Glomerular endothelial cell (primary cell): ENCODE measurements around the gene PHKG2. TPM values are rescaled to one million over a fixed set of nuclear protein-coding genes. Genes with fewer than 3 reads are reported as not detected.

ENCODE experiments used
- DNase-seq: peaks from one replicate; pipeline ENCODE4 v3.0.0-alpha.2; 2011; ENCODE audit warnings: low read depth, low spot score; ENCODE audit errors: extremely low read depth
- total RNA-seq: library from RNA; depleted of rRNA; stranded (reverse); fragments of >200 nt; gene quantifications from 2 replicates; pipeline ENCODE4 v1.2.3, GENCODE V29; 2015

The PHKG2 gene
- total RNA-seq, 1 donor from 2014 or later = 25.3 TPM

DNA sequence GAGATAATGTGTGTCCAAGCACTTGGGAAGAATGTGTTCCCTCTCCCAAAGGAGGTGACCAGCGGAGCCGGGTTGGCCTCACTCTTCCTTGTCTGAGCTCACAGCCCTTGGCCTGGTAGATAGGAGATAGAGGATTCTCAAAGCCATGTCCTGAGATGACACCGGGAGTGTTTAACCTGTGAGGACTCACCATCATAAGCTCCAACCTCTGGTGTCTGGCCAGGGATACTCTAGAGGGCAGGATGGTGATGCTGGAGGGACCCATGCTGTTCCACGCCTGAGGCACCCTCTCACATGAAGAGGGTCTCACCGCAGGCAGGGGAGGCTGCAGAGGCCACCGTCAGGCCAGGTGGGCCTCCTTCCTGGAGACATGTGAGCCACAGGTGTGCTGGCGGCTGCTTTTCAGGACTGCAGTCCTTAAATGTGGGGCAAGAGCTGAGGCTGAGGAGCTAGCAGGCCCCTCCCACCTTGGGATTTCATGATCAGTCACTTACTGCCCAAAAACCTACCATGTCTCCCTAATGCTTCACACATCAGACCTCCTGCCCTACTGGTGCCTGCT lies 45.4 kb downstream of the PHKG2 start:
- DNase-seq = no peak

DNA sequence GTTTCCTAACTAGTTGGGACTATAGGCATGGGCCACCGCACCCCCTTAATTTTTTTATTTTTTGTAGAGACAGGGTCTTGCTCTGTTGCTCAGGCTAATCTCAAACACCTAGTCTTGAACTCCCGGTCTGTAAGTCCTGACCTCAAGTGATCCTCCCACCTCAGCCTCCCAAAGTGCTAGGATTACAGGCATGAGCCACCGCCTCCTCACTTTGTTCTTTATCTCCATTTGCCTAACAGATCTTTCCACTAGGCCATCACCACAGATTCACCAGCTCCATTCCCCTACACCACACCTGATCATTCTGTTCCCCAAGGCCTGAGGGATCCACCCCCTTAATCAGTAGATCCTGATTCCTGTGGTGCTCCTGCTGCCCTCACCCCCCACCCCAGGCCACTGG lies 46.4 kb downstream of the PHKG2 start:
- DNase-seq = no peak

DNA sequence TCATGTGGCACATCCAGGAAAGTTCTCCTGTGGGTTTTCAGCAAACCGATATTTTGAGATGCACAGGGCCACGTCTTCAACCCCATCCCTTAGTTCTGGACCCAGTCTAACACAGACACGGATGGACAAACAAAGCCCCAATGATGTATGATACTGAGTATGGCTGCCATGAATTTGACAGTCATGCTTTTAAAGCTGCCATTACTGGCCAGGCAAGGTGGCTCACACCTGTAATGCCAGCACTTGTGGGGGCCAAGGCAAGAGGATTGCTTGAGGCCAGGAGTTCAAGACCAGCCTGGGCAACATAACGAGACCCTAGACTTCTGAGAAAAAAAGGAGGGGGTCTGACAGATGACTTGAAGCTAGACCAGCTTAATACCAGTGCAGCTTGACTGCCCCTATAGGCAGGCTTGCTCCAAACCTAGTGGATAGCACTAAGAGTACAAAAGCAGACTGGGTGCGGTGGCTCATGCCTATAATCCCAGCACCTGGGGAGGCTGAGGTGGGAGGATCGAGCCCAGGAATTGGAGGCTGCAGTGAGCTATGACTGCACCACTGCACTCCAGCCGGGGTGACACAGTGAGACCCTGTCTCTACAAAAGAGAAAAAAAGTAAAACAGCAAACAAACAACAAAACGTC lies 49.6 kb downstream of the PHKG2 start:
- no peak for DNase-seq

Other genes starting within 250 kb of the PHKG2 start
- gene ZNF768, start 221.9 kb upstream of the PHKG2 start, total RNA-seq = 31.9 and 36.2 TPM in 2 replicates
- 6.0 and 6.1 TPM in 2 replicates for gene ZNF747, start 213.6 kb upstream of the PHKG2 start, total RNA-seq
- 9.9 and 12.5 TPM in 2 replicates for gene ZNF764, start 190.1 kb upstream of the PHKG2 start, total RNA-seq
- 11.1 and 12.4 TPM in 2 replicates for gene ZNF688, start 176.7 kb upstream of the PHKG2 start, total RNA-seq
- gene ZNF785, start 162.7 kb upstream of the PHKG2 start, total RNA-seq = 5.8 and 11.2 TPM in 2 replicates
- gene ZNF689, start 138.0 kb upstream of the PHKG2 start, total RNA-seq = 9.0 and 11.4 TPM in 2 replicates
- 22.4 and 38.1 TPM in 2 replicates for gene PRR14, start 97.5 kb upstream of the PHKG2 start, total RNA-seq
- gene FBRS, start 90.0 kb upstream of the PHKG2 start, total RNA-seq = 34.3 and 64.9 TPM in 2 replicates
- 19.8 and 49.5 TPM in 2 replicates for gene SRCAP, start 49.3 kb upstream of the PHKG2 start, total RNA-seq
- 2.0 and 6.5 TPM in 2 replicates for gene CFAP119, start 13.6 kb downstream of the PHKG2 start, total RNA-seq
- gene RNF40, start 13.9 kb downstream of the PHKG2 start, total RNA-seq = 100.0 and 115 TPM in 2 replicates
- 12.1 and 17.5 TPM in 2 replicates for gene ZNF629, start 38.8 kb downstream of the PHKG2 start, total RNA-seq
- 44.5 and 54.5 TPM in 2 replicates for gene BCL7C, start 145.7 kb downstream of the PHKG2 start, total RNA-seq
- gene CTF1, start 148.2 kb downstream of the PHKG2 start, total RNA-seq = 0.19 and 0.53 TPM in 2 replicates
- gene FBXL19, start 175.1 kb downstream of the PHKG2 start, total RNA-seq = 29.5 and 29.9 TPM in 2 replicates
- gene ORAI3, start 200.6 kb downstream of the PHKG2 start, total RNA-seq = 40.0 and 47.3 TPM in 2 replicates
- gene SETD1A, start 209.3 kb downstream of the PHKG2 start, total RNA-seq = 12.5 and 24.6 TPM in 2 replicates
- 7.8 and 12.7 TPM in 2 replicates for gene HSD3B7, start 236.8 kb downstream of the PHKG2 start, total RNA-seq